OCI-LY7 (cell line): ENCODE measurements around the gene SLC25A10.

Experiments used
- EZH2phosphoT487 ChIP-seq: fragments of 200-600 bp; sonication (generic); IDR thresholded peaks from 2 replicates; pipeline ENCODE4 v1.6.1; 2018; ENCODE audit warnings: low read depth, borderline replicate concordance, mild to moderate bottlenecking, mixed run types, antibody characterized with exemption, low read length, moderate library complexity, mixed read lengths
- TF ChIP-seq, protein P1 (sequence below): fragments of 200-600 bp; sonication (generic); conservative IDR thresholded peaks from 2 replicates; pipeline ENCODE4 v1.5.1; 2014; ENCODE audit warnings: mild to moderate bottlenecking, antibody characterized with exemption, low read length, moderate library complexity, mixed read lengths

DNA sequence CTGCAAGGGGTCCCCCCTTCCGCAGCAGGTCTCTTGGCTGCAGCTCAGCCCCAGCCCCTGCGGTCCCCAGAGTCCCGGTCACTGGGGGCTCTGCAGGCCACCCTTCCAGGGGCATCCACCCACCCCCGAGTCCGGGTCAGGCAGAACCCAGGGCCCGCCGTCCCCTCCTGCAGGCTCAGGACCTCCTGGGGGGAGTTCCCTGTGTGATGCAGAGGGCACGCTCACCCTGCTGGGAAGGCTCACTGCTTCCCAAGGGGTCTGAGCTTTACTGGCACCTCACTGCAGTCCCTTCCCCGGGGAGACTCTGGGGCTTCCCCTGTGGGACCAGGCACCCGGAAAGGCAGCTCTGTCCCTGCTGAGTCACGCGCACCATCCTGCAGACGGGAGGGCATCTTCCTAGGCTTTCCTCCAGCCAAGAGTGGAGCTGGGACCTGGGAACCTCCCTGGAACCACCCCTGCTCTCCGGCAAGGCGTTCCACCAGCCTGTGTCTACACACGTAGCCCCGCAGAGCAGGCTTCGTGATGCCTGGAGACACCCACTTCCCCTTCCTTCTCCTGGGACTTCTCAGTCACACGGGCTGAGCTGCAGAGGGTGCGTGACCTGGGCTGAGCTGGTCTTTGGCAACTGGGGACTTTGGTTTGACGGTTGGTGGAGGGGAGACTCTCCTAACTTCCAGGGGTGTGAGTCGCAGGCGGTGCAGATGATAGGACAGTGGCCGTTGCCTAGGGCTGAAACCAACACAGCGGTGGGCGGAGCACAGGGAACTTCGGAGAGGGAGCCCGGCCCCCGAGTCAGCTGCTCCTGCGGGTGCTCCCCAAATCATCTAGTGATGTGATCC, 23.4 kb downstream of the SLC25A10 start:
- TF ChIP-seq, protein P1, sequence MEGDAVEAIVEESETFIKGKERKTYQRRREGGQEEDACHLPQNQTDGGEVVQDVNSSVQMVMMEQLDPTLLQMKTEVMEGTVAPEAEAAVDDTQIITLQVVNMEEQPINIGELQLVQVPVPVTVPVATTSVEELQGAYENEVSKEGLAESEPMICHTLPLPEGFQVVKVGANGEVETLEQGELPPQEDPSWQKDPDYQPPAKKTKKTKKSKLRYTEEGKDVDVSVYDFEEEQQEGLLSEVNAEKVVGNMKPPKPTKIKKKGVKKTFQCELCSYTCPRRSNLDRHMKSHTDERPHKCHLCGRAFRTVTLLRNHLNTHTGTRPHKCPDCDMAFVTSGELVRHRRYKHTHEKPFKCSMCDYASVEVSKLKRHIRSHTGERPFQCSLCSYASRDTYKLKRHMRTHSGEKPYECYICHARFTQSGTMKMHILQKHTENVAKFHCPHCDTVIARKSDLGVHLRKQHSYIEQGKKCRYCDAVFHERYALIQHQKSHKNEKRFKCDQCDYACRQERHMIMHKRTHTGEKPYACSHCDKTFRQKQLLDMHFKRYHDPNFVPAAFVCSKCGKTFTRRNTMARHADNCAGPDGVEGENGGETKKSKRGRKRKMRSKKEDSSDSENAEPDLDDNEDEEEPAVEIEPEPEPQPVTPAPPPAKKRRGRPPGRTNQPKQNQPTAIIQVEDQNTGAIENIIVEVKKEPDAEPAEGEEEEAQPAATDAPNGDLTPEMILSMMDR = no peak
- TF ChIP-seq EZH2phosphoT487 = no peak
